Right lobe of liver (tissue), 6 donors: ENCODE data around the gene PEPD. TPM values are rescaled to one million over a fixed set of nuclear protein-coding genes. Genes with fewer than 3 reads are reported as not detected.
A peak's percentile ranks its signal among the peaks of the same experiment; 100 is the strongest.

Experiments
- ATAC-seq, 4 donors: fragments of 200-7000 bp; cut with Tn5 transposase; one replicate each; pipeline ENCODE4 v1.9.1; 2020; ENCODE audit warnings: mild to moderate bottlenecking in 4 of 4, moderate library complexity in 4 of 4
- DNase-seq, 3 donors: peaks; one replicate each; pipeline ENCODE4 v3.0.0-alpha.2; 2020
- H3K27ac ChIP-seq, 3 donors: fragments of 200-600 bp; one replicate each; pipeline ENCODE4 v1.8.0; 2022
- H3K27me3 ChIP-seq, 2 donors: fragments of 200-600 bp; one replicate each; pipeline ENCODE4 v1.8.0; 2022
- H3K36me3 ChIP-seq, 4 donors: fragments of 200-600 bp; sonication (generic) in 1 of 4; one replicate each; pipeline versions ENCODE4 v1.5.1 to v1.8.0; 2017 to 2022; ENCODE audit warnings: control low read depth in 1 of 4
- H3K4me1 ChIP-seq, 4 donors: fragments of 200-600 bp; sonication (generic) in 1 of 4; one replicate each; pipeline versions ENCODE4 v1.5.1 to v1.8.0; 2017 to 2022; ENCODE audit warnings: control low read depth in 1 of 4
- H3K4me3 ChIP-seq, 3 donors: fragments of 200-600 bp; one replicate each; pipeline ENCODE4 v1.8.0; 2022
- H3K9me3 ChIP-seq, 4 donors: fragments of 200-600 bp; sonication (generic) in 1 of 4; one replicate each; pipeline versions ENCODE4 v1.5.1 to v1.8.0; 2017 to 2022; ENCODE audit warnings: control low read depth in 1 of 4
- POLR2A ChIP-seq: fragments of 450-650 bp; IDR thresholded peaks from one replicate; pipeline ENCODE4 v1.6.1; 2017; ENCODE audit warnings: antibody characterized with exemption, mild to moderate bottlenecking
- WGBS: methylation state at CpG from one replicate; pipeline ENCODE4 v1.1.6; 2018; ENCODE audit warnings: low coverage, low lambda C conversion rate; ENCODE audit not compliant: insufficient coverage; ENCODE audit errors: missing lambda C conversion rate; 5-methylcytosine and 5-hydroxymethylcytosine counted together
- intact Hi-C, 2 donors: fragments of 100-400 bp; cut with DNase I; formaldehyde crosslinking; loops; one replicate each; pipeline versions ENCODE4 v1.11.2 to v1.14.1; 2022
- total RNA-seq, 6 experiments: library from RNA; depleted of rRNA in 2 of 6; stranded (reverse); fragments of >200 nt in 2 of 6; fragmentation: NEBNext Ultra II Directional in 3 of 6; extraction: Animal tissue kit (Norgen Biotek cat#: 25700) in 3 of 6; gene quantifications; one replicate each; pipeline versions ENCODE4 v1.1.0 to v1.2.4, GENCODE V29; 2016 to 2023
- TF ChIP-seq, protein P1 (sequence below), 4 donors: fragments of 200-600 bp in 3 of 4; fragments of 450-650 bp in 1 of 4; IDR thresholded peaks; one replicate each; pipeline versions ENCODE4 v1.5.1 to v1.8.0; 2016 to 2022; ENCODE audit warnings: antibody characterized with exemption in 4 of 4, mild to moderate bottlenecking in 2 of 4
- donor health status: DM: no; HTN: yes; CAD: no.
- donor health status: DM: no; HTN: no; CAD: no.
- donor health status: DM: no; HTN: no; CAD: no.
- donor health status: DM: no; HTN: yes; CAD: no.
- donor health status: DM: no; HTN: yes; CAD: no.

The PEPD gene
- total RNA-seq, 6 experiments from 2014 or later = 121 to 261 (median 167) TPM

DNA sequence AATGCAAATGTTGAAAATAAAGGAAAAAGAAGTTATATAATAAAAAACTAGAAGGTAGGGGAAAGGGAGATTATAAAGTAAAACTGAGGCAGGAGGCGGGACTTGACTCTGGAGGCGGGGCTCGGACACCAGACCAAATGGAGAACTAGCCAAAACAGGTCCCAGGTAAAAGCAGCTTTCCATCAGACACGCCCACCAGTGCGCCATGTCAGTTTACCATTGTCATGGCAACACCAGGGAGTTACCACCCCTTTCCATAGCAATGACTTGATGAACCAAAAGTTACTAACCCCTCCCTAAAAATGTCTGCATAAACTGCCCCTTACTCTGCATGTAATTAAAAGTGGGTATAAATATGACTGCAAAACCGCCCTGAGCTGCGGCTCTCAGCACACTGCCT, 70.9 kb downstream of the PEPD start:
- no peaks in the 10 kb centered on the region for H3K4me1 ChIP-seq
- WGBS = 100% methylated on average over 2 of the region's 7 CpGs
- TF ChIP-seq, protein P1, sequence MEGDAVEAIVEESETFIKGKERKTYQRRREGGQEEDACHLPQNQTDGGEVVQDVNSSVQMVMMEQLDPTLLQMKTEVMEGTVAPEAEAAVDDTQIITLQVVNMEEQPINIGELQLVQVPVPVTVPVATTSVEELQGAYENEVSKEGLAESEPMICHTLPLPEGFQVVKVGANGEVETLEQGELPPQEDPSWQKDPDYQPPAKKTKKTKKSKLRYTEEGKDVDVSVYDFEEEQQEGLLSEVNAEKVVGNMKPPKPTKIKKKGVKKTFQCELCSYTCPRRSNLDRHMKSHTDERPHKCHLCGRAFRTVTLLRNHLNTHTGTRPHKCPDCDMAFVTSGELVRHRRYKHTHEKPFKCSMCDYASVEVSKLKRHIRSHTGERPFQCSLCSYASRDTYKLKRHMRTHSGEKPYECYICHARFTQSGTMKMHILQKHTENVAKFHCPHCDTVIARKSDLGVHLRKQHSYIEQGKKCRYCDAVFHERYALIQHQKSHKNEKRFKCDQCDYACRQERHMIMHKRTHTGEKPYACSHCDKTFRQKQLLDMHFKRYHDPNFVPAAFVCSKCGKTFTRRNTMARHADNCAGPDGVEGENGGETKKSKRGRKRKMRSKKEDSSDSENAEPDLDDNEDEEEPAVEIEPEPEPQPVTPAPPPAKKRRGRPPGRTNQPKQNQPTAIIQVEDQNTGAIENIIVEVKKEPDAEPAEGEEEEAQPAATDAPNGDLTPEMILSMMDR (IDR thresholded peaks at IDR 0.05) = no peak
- no peak for TF ChIP-seq POLR2A
- no peak overlapping the region for H3K27ac ChIP-seq
- H3K4me3 ChIP-seq = no peak overlapping the region
- H3K9me3 ChIP-seq = no peaks in the 10 kb centered on the region
- DNase-seq (peak in 1 of 3 donors; percentile 17), ATAC-seq (no peak)
- intact Hi-C loops = no loop called here
- H3K36me3 ChIP-seq = peaks cover 0 to 5% (median 0%) of the 10 kb centered on the region in 4 donors
- H3K27me3 ChIP-seq = no peaks in the 10 kb centered on the region

DNA sequence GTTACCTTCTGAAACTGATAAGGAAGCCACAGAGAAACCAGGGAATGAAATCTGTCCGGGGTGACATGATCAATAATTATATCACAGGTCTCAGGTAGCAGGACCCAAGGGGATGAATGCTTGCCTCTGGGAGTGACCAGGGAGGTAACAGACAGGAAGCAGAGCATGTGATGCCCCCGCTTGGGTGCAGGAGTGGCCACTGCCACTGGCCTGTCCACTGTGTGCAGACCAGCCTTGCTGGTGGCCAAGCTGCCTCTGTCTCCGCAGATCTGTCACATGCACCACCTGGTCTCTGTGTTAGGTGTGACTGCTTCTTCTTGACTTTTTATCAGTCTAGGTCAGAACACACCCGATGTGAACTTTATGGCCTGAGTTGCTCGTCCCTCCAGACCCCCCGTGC, 71.8 kb downstream of the PEPD start:
- no peak for ATAC-seq
- Histone ChIP-seq H3K36me3 (peaks cover 0 to 5% (median 0%) of the 10 kb centered on the region in 4 donors), H3K27ac (no peak overlapping the region), H3K27me3 (no peaks in the 10 kb centered on the region), H3K4me3 (no peak overlapping the region), H3K4me1 (no peaks in the 10 kb centered on the region), H3K9me3 (no peaks in the 10 kb centered on the region)
- TF ChIP-seq, protein P1 (IDR thresholded peaks at IDR 0.05) = no peak
- TF ChIP-seq POLR2A = no peak
- intact Hi-C loops = no loop called here
- peak in 1 of 3 donors; percentile 32 for DNase-seq
- WGBS = no CpG with 5 or more reads among the region's 6 CpGs

DNA sequence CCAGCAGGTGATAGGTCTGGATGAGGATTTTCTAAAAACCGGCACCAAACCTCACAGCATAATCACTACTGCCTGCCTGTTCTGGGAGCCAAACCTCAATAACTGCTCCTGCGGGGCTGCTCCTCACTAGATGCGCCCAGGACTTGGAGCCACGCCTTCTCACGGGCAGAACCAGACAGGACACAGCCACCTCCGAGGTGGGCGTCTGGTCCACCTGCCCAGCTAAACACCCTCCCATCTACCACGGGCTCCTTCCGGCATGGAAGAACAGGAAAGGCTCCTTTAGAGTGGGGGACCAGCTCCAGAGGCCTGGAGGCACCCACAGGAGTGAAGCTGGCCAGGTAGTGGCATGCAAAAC, 73.5 kb downstream of the PEPD start:
- Histone ChIP-seq H3K4me3 (no peak overlapping the region), H3K27me3 (no peaks in the 10 kb centered on the region), H3K4me1 (no peaks in the 10 kb centered on the region), H3K9me3 (no peaks in the 10 kb centered on the region), H3K27ac (no peak overlapping the region), H3K36me3 (peaks cover 0 to 8% (median 0%) of the 10 kb centered on the region in 4 donors)
- ATAC-seq = no peak
- WGBS = no CpG with 5 or more reads among the region's 9 CpGs
- intact Hi-C loops = no loop called here
- peak in 2 of 3 donors; percentile 26 to 37 for DNase-seq
- no peak for TF ChIP-seq POLR2A
- TF ChIP-seq, protein P1 (IDR thresholded peaks at IDR 0.05) = no peak

DNA sequence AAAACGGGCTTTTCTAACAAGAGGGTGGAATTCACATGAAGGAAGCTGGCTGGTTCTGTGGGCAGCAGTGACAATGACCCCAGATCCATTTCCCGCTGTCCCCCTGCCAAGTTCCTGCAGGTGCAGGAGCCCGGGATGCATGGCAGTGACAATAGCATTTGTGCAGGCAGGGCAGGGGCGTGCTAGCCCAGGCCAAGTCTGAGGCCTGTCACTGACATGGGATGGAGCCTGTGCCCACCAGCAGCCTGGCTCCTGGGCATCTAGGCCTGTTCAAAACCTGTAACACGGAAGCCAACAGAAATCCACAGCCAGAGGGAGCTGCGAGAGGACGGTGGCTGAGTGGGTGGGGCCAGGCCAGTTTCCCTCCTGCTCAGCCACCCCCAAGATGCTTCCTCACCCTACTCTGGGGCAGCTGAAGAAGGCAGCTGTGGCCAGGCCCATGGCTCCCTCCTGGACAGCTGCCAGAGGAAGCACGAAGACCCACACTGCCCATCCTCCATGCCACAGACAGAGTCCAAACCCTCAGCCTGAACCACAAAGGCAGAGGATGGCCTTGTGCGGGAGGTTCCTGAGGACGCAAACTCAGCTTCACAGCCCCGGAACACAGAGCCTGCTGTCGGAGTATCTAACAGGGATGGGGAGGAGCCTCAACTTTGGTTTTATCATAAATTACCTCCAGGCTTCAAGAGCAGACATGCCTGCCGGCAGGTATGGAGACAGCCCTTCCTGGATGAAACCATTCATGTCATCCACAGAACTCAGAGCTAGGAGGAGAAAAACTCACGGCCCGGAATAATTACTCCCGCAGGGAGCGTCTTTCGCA, 74.0 kb downstream of the PEPD start:
- no peaks in the 10 kb centered on the region for H3K9me3 ChIP-seq
- no peak for TF ChIP-seq POLR2A
- TF ChIP-seq, protein P1 (IDR thresholded peaks at IDR 0.05) = no peak
- H3K27me3 ChIP-seq = no peaks in the 10 kb centered on the region
- ATAC-seq (no peak), DNase-seq (peak in 2 of 3 donors; percentile 31 to 42)
- 67% methylated on average over 5 of the region's 18 CpGs for WGBS
- no peak overlapping the region for H3K27ac ChIP-seq
- H3K4me3 ChIP-seq = no peak overlapping the region
- H3K36me3 ChIP-seq = peaks cover 0 to 8% (median 0%) of the 10 kb centered on the region in 4 donors
- H3K4me1 ChIP-seq = peaks cover 0 to 3% (median 0%) of the 10 kb centered on the region in 4 donors
- intact Hi-C loops = no loop called here
